22Rv1 (cell line): Measurements from ENCODE around the gene OXCT1.

Source experiments
- ZFX ChIP-seq: fragments of 450-650 bp; IDR thresholded peaks from 2 replicates; pipeline ENCODE4 v1.6.1; 2017; ENCODE audit warnings: antibody characterized with exemption, borderline replicate concordance
- TF ChIP-seq, protein P1 (sequence below): fragments of 450-650 bp; IDR thresholded peaks from 2 replicates; pipeline ENCODE4 v1.5.1; 2017; ENCODE audit warnings: mild to moderate bottlenecking

DNA sequence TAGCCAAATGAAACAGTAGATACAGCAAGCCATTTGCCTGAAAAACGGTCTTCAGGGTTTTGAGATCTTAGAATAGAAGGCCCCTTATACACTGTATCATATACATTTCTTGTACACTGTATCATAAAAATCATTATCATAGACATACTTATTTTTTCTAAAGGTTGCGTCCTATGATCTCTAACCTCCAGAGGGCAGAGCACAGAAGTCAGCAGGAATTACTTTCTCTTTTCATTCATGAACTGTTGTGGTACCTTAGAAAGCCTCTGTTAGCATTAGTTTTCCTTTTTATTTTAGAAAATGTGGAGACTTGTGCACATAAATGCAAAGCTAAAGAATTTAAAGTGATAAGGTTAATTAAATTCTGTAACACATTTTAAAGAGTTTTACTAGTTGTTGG lies 115.4 kb downstream of the OXCT1 start:
- TF ChIP-seq, protein P1, sequence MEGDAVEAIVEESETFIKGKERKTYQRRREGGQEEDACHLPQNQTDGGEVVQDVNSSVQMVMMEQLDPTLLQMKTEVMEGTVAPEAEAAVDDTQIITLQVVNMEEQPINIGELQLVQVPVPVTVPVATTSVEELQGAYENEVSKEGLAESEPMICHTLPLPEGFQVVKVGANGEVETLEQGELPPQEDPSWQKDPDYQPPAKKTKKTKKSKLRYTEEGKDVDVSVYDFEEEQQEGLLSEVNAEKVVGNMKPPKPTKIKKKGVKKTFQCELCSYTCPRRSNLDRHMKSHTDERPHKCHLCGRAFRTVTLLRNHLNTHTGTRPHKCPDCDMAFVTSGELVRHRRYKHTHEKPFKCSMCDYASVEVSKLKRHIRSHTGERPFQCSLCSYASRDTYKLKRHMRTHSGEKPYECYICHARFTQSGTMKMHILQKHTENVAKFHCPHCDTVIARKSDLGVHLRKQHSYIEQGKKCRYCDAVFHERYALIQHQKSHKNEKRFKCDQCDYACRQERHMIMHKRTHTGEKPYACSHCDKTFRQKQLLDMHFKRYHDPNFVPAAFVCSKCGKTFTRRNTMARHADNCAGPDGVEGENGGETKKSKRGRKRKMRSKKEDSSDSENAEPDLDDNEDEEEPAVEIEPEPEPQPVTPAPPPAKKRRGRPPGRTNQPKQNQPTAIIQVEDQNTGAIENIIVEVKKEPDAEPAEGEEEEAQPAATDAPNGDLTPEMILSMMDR, result peak; percentile 61
- TF ChIP-seq ZFX, result no peak
